GM18907 (cell line): ENCODE results near the gene EFNB3.

Experiments
- ATAC-seq: cut with Tn5 transposase; IDR thresholded peaks from one replicate; pipeline ENCODE4 v1.9.1; 2021; ENCODE audit warnings: mild to moderate bottlenecking, moderate library complexity; ENCODE audit not compliant: unreplicated experiment

Gene EFNB3

GRCh38 chr17:7704601-7705268 lies at the start of gene EFNB3:
Gene EFNB3 (plus strand): TSS chr17:7705202. CDS start chr17:7705599, 397 bp downstream.
- no peak for ATAC-seq

GRCh38 chr17:7655541-7655840 lies 49.5 kb upstream of the EFNB3 start:
- no peak for ATAC-seq

- no peak for ATAC-seq
These were observed 47.9 kb upstream of the EFNB3 start for GRCh38 chr17:7656958-7657609.

DNA sequence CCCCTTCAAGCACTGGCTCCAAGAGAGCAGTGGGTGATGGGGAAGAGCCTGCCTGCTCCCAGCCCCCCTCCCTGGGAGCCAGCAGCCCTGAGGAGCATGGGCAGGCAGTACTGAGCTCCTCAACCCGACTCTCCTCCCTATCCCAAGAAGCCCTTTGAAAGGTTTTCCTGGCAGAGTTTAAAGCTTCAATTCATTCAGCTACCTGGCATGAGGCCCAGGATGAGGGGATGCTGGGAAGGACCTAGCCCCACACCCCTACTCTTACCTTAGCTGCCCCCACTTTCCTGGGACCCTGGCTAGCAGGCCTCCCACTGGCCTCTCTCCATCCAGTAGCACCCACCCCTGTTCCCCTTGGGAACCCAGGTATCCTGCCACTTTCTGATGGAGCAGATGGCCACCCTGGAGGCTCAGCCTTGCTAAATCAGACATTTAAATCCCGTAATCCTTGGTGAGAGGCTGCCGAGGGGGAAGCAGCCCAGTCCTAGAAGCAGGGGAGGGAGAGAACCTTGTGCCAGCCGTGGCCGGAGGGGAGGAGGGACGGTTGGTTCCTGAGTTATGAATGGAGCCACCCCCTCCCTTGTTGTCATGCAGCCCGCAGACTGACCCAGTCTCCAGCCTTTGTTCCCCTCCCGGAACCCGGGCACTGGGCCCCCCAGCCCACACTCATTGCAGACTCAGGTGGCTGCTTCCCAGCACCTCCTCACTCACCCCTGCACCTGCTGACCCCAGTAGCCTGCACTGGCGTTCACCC lies 37.2 kb upstream of the EFNB3 start:
- no peak for ATAC-seq

DNA sequence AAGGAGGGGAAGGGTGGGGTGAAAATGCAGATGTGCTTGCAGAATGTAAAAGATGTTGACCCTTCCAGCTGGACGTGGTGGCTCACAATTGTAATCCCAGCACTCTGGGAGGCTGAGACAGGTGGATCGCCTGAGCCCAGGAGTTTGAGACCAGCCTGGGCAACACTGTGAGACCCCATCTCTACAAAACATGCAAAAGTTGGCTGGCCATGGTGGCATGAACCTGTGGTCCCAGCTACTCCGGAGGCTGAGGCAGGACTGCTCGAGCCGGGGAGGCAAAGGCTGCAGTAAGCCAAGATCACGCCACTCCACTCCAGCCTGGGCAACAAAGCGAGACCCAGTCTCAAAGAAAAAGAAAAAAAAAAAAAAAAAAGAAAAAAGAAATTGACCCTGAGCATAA lies 36.5 kb upstream of the EFNB3 start:
- ATAC-seq, result no peak

GRCh38 chr17:7673239-7673638 lies 31.8 kb upstream of the EFNB3 start:
- no peak for ATAC-seq

DNA sequence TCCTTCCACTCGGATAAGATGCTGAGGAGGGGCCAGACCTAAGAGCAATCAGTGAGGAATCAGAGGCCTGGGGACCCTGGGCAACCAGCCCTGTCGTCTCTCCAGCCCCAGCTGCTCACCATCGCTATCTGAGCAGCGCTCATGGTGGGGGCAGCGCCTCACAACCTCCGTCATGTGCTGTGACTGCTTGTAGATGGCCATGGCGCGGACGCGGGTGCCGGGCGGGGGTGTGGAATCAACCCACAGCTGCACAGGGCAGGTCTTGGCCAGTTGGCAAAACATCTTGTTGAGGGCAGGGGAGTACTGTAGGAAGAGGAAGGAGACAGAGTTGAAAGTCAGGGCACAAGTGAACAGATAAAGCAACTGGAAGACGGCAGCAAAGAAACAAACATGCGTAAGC lies 30.1 kb upstream of the EFNB3 start:
- no peak for ATAC-seq

- ATAC-seq, result no peak
These were observed 28.5 kb upstream of the EFNB3 start for GRCh38 chr17:7676533-7676932.

GRCh38 chr17:7677388-7678067 lies 27.5 kb upstream of the EFNB3 start:
- no peak for ATAC-seq

DNA sequence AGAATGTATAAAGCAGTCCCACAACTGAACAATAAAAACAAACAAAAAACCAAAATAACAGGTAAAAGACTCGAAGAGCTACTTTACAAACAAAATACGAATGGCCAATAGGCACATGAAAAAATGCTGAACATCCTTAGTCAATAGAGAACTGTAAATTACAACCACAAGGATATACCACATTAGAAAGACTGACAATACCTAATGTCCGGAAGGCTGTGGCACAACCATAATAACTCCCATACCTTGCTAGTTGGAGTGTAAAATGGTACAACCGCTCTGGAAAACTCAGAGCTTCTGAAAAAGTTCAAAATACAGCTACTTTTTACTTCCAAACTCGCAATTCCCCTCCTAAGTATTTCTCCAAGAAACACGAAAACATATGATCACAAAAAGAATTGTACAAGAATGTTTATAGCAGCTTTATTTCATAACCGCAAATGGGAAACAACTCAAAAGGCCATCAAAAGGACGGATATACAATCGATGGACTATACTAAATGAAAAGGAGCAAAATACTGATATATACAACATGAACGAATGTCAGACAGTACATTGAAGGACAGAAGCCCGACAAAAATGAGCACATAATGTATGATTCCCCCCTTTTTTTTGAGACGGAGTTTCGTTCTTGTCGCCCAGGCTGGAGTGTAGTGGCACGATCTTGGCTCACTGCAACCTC lies 20.0 kb upstream of the EFNB3 start:
- no peak for ATAC-seq

GRCh38 chr17:7685533-7686221 lies 19.3 kb upstream of the EFNB3 start:
- ATAC-seq, result peak; percentile 56

GRCh38 chr17:7686222-7687071 lies 18.6 kb upstream of the EFNB3 start:
- ATAC-seq, result peak; percentile 59

DNA sequence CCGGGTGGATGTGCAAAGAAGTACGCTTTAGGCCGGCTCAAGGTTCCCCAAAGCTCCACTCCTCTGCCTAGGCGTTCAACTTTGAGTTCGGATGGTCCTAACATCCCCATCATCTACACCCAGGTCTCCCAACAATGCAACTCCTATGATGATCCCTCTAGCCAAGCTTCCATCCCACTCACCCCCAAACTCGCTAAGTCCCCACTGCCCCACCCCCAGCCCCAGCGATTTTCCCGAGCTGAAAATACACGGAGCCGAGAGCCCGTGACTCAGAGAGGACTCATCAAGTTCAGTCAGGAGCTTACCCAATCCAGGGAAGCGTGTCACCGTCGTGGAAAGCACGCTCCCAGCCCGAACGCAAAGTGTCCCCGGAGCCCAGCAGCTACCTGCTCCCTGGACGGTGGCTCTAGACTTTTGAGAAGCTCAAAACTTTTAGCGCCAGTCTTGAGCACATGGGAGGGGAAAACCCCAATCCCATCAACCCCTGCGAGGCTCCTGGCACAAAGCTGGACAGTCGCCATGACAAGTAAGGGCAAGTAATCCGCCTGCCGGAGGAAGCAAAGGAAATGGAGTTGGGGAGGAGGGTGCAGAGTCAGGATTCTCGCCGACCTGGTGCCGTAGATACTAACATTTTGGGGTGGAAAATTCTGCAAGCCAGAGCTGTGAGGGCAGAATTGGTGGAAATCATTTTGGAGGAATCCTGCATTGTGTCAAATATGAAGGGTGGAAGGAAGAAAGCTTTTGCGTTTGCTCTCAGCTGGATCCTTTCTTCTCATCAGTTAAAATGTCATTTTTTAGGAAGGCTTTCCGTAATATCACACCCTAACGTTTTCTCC lies 17.7 kb upstream of the EFNB3 start, which contains the start of gene TP53:
Gene TP53, minus strand, starts transcription at position 419 of the 836 bp plus-strand sequence. CDS start 10,896 bp downstream, outside the sequence.
- ATAC-seq, result peak; percentile 51

- ATAC-seq, result peak; percentile 69
These were observed 16.8 kb upstream of the EFNB3 start, which contains the start of gene WRAP53 for GRCh38 chr17:7687908-7688807. Gene WRAP53 (plus strand): TSS chr17:7688477. CDS start chr17:7688649, 172 bp downstream.

GRCh38 chr17:7688808-7689316 lies 16.1 kb upstream of the EFNB3 start:
- no peak for ATAC-seq

DNA sequence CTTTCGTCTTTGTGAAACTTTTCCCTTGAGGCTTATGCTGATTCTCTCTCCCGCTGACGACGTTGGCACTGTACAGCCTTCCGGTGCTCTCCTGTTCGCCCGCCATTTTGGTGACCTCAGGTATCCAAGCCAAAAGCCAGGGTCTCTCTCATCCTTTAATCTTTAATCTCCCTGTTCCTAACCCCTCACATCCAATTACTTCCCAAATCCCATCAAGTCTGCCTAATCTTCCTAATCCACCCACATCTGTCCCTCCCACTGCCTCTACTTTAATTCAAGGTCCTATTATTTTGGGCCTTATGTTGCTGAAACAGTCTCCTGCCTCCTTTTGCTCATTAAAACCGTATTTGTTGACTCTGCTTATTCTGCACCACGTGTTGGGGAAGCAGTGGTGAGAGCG lies 9.4 kb upstream of the EFNB3 start:
- no peak for ATAC-seq
